ACC112 (cell line): Measurements from ENCODE around the gene GRAMD1C.

Experiments
- H2AFZ ChIP-seq: fragments of 200-600 bp; sonication (generic); one replicate; pipeline ENCODE4 v1.6.0; 2017; ENCODE audit warnings: antibody characterized with exemption, low read length; ENCODE audit not compliant: unreplicated experiment
- H3K27ac ChIP-seq: fragments of 200-600 bp; sonication (generic); 2 replicates; pipeline ENCODE4 v1.5.1; 2014; ENCODE audit warnings: low read depth, mild to moderate bottlenecking, antibody characterized with exemption, low read length, moderate library complexity
- H3K27me3 ChIP-seq: fragments of 200-600 bp; sonication (generic); 2 replicates; pipeline ENCODE4 v1.6.1; 2014; ENCODE audit warnings: mild to moderate bottlenecking, antibody characterized with exemption, low read length, moderate library complexity, mixed read lengths; ENCODE audit not compliant: insufficient read depth
- H3K36me3 ChIP-seq: fragments of 200-600 bp; sonication (generic); 2 replicates; pipeline ENCODE4 v1.6.1; 2016; ENCODE audit warnings: mild to moderate bottlenecking, antibody characterized with exemption, low read length, moderate library complexity, mixed read lengths; ENCODE audit not compliant: insufficient read depth
- H3K4me1 ChIP-seq: fragments of 200-600 bp; sonication (generic); one replicate; pipeline ENCODE4 v1.6.1; 2016; ENCODE audit warnings: low read length, mixed read lengths; ENCODE audit not compliant: insufficient read depth, unreplicated experiment, control insufficient read depth
- H3K4me3 ChIP-seq: fragments of 200-600 bp; sonication (generic); 2 replicates; pipeline ENCODE4 v1.5.1; 2014; ENCODE audit warnings: mild to moderate bottlenecking, low read depth, low read length
- H3K79me2 ChIP-seq: fragments of 200-600 bp; sonication (generic); one replicate; pipeline ENCODE4 v1.6.0; 2016; ENCODE audit warnings: low read length; ENCODE audit not compliant: control insufficient read depth, unreplicated experiment, insufficient read depth

GRAMD1C gene

DNA sequence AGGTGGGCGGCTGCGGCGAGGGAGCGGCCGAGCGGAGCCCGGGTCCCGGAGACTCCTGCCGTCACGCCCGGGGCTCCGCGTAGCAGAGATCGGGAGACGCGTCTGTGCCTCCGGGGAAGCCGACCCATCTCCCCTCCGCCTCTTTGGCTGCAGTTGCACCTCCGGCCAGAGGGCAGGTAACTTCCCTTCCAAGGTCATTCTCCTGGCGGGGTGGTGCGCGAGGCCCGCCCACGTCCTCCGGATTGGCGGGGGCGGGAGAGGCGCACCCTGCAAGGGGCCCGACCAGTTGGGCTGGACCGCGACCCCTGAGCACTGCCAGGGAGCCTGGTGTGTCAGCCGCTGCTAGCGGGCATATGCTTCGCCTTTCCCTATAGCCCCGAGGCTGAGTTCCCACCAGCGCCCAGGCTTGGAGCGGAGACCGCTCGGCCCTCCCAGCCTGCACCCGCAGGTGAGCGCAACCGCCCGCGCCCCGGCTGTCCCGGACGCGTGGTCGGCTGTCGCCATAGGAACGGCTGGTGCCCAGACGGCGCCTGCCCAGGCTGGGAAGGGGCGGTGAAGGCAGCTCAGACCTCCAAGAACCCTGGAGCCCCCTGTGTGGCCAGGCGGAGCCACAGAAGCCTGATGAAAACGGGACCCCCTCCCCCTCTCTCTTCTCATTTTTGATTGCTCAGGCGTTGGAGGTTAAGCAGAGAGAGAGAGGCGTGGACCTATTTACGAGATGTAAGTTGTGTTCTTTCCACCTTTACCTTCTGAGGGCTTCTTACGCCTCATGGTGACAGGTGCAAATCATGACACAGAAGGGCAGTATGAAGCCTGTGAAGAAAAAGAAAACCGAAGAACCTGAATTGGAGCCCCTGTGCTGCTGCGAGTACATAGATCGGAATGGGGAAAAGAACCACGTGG is 109.7 kb downstream of the GRAMD1C start:
- Histone ChIP-seq H3K79me2 (no peaks in the 10 kb centered on the region), H3K27ac (no peak overlapping the region), H3K36me3 (no peaks in the 10 kb centered on the region), H2AFZ (peak overlapping the region; percentile 41), H3K4me3 (peak overlapping the region; percentile 81), H3K27me3 (peaks cover 23% of the 10 kb centered on the region), H3K4me1 (peaks cover 5% of the 10 kb centered on the region)

DNA sequence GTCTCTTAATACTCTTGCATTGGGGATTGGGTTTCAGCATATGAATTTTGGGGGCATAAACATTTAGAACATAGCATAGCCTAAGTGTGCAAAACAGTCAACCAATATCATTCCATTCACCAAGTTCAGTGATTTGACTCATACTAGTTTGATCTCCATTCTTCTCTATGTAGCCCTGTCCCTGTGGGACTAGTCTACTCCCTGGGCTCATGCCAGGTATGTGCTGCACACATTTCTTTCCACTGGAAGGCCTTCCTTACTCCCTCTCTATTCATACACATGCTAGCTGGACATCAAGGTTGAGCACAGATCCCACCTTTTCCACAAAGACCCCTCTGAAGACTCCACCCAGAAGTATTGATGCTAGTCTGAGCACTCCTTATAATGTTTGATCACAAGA is 114.3 kb downstream of the GRAMD1C start:
- Histone ChIP-seq H3K4me3 (no peak overlapping the region), H2AFZ (no peak overlapping the region), H3K4me1 (peaks cover 6% of the 10 kb centered on the region), H3K36me3 (no peaks in the 10 kb centered on the region), H3K27me3 (peaks cover 22% of the 10 kb centered on the region), H3K27ac (no peak overlapping the region), H3K79me2 (no peaks in the 10 kb centered on the region)

DNA sequence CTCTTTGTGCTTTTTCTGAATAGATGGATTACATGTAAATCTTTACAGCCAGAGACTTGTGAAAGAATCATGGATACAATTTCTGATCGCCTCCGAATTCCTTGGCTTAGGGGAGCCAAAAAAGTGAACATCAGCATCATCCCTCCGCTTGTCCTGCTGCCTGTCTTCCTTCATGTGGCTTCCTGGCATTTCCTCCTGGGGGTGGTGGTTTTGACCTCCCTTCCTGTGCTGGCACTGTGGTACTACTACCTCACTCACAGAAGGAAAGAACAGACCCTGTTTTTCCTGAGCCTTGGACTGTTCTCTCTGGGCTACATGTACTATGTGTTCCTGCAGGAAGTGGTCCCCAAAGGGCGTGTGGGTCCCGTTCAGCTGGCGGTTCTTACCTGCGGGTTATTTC is 115.1 kb downstream of the GRAMD1C start:
- Histone ChIP-seq H3K4me3 (no peak overlapping the region), H2AFZ (no peak overlapping the region), H3K36me3 (no peaks in the 10 kb centered on the region), H3K27me3 (peaks cover 14% of the 10 kb centered on the region), H3K79me2 (no peaks in the 10 kb centered on the region), H3K27ac (no peak overlapping the region), H3K4me1 (peaks cover 6% of the 10 kb centered on the region)

DNA sequence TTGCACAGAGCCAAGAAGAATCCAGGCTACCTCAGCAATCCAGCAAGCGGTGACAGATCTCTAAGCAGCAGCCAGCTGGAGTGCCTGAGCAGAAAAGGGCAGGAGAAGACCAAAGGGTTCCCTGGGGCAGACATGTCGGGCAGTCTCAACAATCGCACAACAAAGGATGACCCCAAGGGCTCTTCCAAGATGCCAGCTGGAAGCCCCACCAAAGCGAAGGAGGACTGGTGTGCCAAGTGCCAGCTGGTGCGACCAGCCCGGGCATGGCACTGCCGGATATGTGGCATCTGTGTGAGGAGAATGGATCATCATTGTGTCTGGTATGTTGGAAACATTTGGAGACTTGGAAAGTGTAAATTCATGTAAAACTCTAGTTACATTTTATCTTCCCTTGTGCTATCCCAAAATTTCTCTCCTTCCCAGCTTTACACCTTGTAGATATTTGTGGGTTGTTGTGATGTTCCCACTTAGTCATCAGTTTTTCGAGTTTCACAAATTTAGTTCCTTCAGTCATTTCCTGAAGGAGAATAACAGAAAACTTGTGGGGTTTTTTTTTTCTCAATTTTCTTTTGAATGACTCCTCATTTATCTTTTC is 115.6 kb downstream of the GRAMD1C start:
- Histone ChIP-seq H3K27ac (no peak overlapping the region), H3K27me3 (peaks cover 9% of the 10 kb centered on the region), H3K4me1 (peaks cover 6% of the 10 kb centered on the region), H3K36me3 (no peaks in the 10 kb centered on the region), H3K79me2 (no peaks in the 10 kb centered on the region), H2AFZ (no peak overlapping the region), H3K4me3 (no peak overlapping the region)

DNA sequence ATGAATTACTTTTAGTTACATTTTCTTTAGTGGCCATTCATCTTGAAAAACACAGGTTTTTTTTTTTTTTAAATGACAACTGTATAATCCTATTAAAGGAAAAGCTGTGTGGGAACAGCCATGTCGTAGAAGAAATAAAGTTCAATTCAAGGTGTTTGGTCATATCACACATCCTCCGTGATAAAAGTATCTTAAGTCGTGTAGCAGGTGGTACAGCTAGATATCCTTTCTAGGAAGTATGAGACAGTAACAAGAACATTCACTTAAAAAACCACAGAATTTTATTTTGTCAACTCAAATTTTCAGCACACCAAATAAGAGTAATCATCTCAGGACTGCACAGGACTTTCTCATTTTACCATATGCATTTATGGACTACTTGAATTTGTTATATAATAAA is 125.3 kb downstream of the GRAMD1C start:
- Histone ChIP-seq H3K79me2 (no peaks in the 10 kb centered on the region), H3K36me3 (no peaks in the 10 kb centered on the region), H3K27ac (no peak overlapping the region), H3K4me1 (no peaks in the 10 kb centered on the region), H3K27me3 (no peaks in the 10 kb centered on the region), H3K4me3 (no peak overlapping the region), H2AFZ (no peak overlapping the region)

DNA sequence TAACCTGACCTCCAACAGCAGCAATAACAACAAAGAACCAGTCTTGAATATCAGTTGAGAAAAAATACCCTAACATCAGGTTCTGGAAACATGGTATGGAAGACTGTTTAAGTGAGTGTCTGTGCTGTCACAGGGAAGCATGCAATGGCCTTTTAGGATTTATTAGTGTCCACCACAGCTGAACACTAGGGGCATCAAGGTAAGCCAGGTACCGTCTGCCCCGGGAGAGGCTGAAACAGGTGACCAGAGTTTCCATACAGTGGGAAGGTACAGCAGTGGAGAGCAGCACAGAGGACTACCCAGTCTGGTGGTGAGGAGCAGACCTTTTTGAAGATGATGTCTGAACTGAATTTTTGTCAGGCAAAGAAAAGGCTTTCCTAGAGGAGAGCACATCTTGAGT is 127.6 kb downstream of the GRAMD1C start:
- Histone ChIP-seq H3K4me1 (no peaks in the 10 kb centered on the region), H3K27ac (no peak overlapping the region), H3K27me3 (no peaks in the 10 kb centered on the region), H3K79me2 (no peaks in the 10 kb centered on the region), H3K4me3 (no peak overlapping the region), H2AFZ (no peak overlapping the region), H3K36me3 (no peaks in the 10 kb centered on the region)

DNA sequence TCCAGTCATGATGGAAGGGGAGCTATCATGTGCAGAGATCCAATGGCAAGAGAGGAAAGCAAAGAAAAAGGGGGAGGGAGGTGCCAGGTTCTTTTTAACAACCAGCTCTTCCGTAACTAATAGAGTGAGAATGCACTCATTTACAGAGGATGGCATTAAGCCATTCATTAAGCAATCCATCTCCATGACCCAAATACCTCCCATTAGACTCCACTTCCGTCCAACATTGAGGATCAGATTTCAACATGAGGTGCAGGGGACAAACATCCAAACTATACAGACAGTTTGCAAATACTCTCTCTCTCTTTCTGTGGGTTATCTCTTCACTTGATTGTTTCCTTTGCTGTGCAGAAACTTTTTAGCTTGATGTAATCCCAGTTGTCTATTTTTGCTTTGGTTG is 130.4 kb downstream of the GRAMD1C start:
- no peak overlapping the region for H3K27ac ChIP-seq
- no peak overlapping the region for H3K4me3 ChIP-seq
- H3K36me3 ChIP-seq, result peaks cover 2% of the 10 kb centered on the region; the same call in 1 of the 2 replicates

DNA sequence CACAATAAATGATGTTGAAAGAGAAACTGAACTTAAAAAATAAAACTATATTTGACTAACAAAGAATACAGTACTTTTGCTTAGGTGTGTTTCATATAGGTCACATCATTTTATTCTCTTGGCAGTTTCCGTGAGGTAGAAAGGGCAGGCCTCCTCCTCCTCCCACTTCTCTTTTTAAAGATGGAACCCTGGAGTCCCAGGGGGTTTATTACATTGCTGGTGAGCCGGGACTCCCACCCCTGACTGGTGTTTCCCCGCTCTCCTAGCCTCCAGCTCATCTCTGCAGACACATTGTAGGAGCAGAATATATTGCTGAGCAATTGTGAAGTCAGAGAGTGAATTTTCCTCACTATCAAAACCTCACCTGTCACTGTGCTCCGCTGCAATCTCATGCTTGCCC is 139.2 kb downstream of the GRAMD1C start:
- H3K4me3 ChIP-seq, result no peak overlapping the region
- no peaks in the 10 kb centered on the region for H3K79me2 ChIP-seq
- no peaks in the 10 kb centered on the region for H3K27me3 ChIP-seq
- no peaks in the 10 kb centered on the region for H3K4me1 ChIP-seq
- H2AFZ ChIP-seq, result no peak overlapping the region
- no peak overlapping the region for H3K27ac ChIP-seq
- peaks cover 4% of the 10 kb centered on the region; the same call in 1 of the 2 replicates for H3K36me3 ChIP-seq

More for the DNA sequence above, 130.4 kb downstream of the GRAMD1C start:
- H3K27me3 ChIP-seq, result no peaks in the 10 kb centered on the region
- H2AFZ ChIP-seq, result no peak overlapping the region
- H3K79me2 ChIP-seq, result no peaks in the 10 kb centered on the region
- H3K4me1 ChIP-seq, result no peaks in the 10 kb centered on the region

DNA sequence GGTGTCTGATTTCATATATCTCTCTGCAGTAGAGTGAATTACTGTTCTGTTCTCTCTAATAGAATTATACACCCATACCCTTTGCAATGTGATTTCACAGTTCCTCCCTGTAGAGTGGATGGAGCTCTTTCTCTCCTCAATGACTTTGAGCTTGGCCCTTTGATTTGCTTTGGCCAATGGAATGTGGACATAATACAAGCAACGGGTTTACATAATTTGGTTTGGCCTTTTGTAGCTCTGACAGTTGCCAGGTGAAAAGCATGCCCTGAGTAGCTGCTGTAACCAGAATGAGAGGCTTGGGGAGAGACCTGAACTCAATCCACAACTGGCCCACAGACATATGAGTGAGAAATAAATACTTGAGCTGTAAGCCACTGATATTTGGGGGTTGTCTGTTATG is 141.3 kb downstream of the GRAMD1C start:
- Histone ChIP-seq H3K4me1 (no peaks in the 10 kb centered on the region), H3K36me3 (no peaks in the 10 kb centered on the region), H3K4me3 (no peak overlapping the region), H3K79me2 (no peaks in the 10 kb centered on the region), H3K27ac (no peak overlapping the region), H3K27me3 (no peaks in the 10 kb centered on the region), H2AFZ (no peak overlapping the region)

DNA sequence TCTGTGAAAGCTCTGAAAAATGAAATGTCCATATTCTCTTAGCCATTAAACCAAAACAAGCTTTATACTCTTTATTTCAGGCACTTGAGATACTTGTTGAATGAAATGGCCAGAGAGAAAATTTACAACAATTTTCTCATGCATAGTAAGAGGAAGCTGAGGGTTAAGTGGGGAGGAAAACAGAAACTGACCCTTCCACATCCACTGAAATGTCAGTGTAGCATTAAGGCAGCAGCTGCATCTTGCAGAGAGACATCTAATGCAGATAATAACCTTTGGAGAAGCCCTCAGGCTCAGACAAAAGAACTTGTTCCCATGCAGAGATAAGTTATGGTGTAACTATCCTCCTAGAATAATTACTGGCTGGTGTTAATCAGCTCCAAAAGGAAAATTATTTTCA is 143.2 kb downstream of the GRAMD1C start:
- Histone ChIP-seq H3K4me1 (no peaks in the 10 kb centered on the region), H3K27ac (no peak overlapping the region), H3K36me3 (no peaks in the 10 kb centered on the region), H3K27me3 (no peaks in the 10 kb centered on the region), H3K4me3 (no peak overlapping the region), H2AFZ (no peak overlapping the region), H3K79me2 (no peaks in the 10 kb centered on the region)

DNA sequence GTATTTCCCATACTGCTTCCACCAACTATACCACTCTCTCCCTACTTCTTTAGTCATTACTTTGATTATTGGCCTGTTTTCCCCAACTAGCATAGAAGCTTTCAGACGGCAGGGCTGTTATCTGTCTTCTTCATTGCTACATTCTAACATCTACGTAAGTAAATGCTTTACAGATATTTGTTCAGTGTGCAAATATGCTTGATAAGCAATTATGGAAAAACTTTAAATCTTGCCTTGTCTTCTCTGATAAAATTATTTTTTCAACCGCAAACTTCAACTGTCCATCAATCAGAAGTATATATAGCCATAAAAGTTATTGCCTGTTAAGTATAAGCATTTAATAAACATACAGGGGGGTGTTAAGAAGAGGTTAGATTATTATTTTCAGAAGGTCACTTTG is 145.0 kb downstream of the GRAMD1C start:
- H3K4me3 ChIP-seq, result no peak overlapping the region
- no peaks in the 10 kb centered on the region for H3K79me2 ChIP-seq
- no peaks in the 10 kb centered on the region for H3K4me1 ChIP-seq
- H2AFZ ChIP-seq, result no peak overlapping the region
- H3K36me3 ChIP-seq, result no peaks in the 10 kb centered on the region
- H3K27ac ChIP-seq, result no peak overlapping the region
- no peaks in the 10 kb centered on the region for H3K27me3 ChIP-seq
